Measurements from ENCODE around the gene SLC25A41.

DNA sequence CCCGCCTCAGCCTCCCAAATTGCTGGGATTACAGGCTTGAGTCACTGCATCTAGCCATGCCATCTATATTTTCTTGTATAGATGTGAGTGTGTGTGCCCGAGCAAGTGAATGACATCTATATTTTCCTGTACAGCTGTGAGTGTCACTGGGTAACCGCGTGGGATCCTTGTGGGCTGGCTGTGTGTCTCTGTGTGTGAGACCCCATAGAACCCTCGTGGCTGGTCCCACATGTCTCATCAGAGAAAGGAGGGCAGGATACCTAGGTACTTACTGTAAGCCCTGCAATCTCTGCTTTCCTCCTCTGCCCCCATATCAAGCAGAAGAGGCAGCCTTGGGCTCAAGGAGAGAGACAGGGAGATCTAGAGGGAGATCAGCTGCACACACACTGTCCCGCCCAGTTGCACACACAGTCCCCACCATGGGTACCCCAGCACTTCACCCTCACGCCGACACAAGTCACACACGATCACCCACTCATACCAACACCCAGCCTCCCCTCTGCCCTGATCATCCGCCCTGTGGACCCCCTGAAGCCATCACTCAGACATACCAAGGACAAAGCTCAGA is 47.4 kb upstream of the SLC25A41 start:
- TF ChIP-seq POLR2A (IDR thresholded peaks at IDR 0.05) (no peak), EP300 (IDR thresholded peaks at IDR 0.05) (no peak)
- TF ChIP-seq, protein P1, sequence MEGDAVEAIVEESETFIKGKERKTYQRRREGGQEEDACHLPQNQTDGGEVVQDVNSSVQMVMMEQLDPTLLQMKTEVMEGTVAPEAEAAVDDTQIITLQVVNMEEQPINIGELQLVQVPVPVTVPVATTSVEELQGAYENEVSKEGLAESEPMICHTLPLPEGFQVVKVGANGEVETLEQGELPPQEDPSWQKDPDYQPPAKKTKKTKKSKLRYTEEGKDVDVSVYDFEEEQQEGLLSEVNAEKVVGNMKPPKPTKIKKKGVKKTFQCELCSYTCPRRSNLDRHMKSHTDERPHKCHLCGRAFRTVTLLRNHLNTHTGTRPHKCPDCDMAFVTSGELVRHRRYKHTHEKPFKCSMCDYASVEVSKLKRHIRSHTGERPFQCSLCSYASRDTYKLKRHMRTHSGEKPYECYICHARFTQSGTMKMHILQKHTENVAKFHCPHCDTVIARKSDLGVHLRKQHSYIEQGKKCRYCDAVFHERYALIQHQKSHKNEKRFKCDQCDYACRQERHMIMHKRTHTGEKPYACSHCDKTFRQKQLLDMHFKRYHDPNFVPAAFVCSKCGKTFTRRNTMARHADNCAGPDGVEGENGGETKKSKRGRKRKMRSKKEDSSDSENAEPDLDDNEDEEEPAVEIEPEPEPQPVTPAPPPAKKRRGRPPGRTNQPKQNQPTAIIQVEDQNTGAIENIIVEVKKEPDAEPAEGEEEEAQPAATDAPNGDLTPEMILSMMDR (IDR thresholded peaks at IDR 0.05), result no peak

Data from suprapubic skin (tissue), 3 donors.